T47D (cell line): ENCODE results near the gene INS.
"Not testable (repeated sequence)": the region's sequence is repeated elsewhere in the genome, so short reads cannot be mapped to it uniquely, and the experiment has no call there.

Source experiments
- DNase-seq, 2 experiments: peaks; one replicate each; pipeline versions ENCODE4 v3.0.0 to v3.0.0-alpha.2; 2011 to 2012; ENCODE audit warnings: low read depth in 1 of 2, low spot score in 1 of 2
- JUND ChIP-seq: IDR thresholded peaks from 2 replicates; pipeline ENCODE4 v1.6.1; 2012; ENCODE audit warnings: low read depth
- in situ Hi-C: cut with HindIII; loops from 2 replicates; pipeline ENCODE4 v1.10.0; 2016; ENCODE audit warnings: low sequenced_read_pairs, low pct_unique_long_range_greater_than_20kb

The INS gene

GRCh38 chr11:2185324-2186085, 24.5 kb upstream of the INS start:
- no peak for TF ChIP-seq JUND
- no peak for DNase-seq
- in situ Hi-C loops = no loop called here

- in situ Hi-C loops = no loop called here
- no peak for DNase-seq
- no peak for TF ChIP-seq JUND
These were observed 21.9 kb upstream of the INS start for GRCh38 chr11:2182692-2183474.

- in situ Hi-C loops = no loop called here
- TF ChIP-seq JUND = no peak
- DNase-seq = no peak
These were observed 21.1 kb upstream of the INS start for GRCh38 chr11:2182075-2182474.

- no peak for DNase-seq
- no peak for TF ChIP-seq JUND
- in situ Hi-C loops = no loop called here
These were observed 19.9 kb upstream of the INS start for GRCh38 chr11:2180789-2181370.

GRCh38 chr11:2180347-2180746, 19.3 kb upstream of the INS start:
- DNase-seq = no peak
- in situ Hi-C loops = no loop called here
- TF ChIP-seq JUND = no peak

GRCh38 chr11:2179516-2179915, 18.5 kb upstream of the INS start:
- in situ Hi-C loops = no loop called here
- no peak for TF ChIP-seq JUND
- no peak for DNase-seq

GRCh38 chr11:2178906-2179494, 18.0 kb upstream of the INS start:
- no peak for DNase-seq
- in situ Hi-C loops = no loop called here
- no peak for TF ChIP-seq JUND

GRCh38 chr11:2178055-2178773, 17.2 kb upstream of the INS start:
- in situ Hi-C loops, DNase-seq: not testable (repeated sequence)

- DNase-seq = no peak
- no peak for TF ChIP-seq JUND
- in situ Hi-C loops = no loop called here
These were observed 16.1 kb upstream of the INS start for GRCh38 chr11:2177076-2177475.

- DNase-seq = no peak
- in situ Hi-C loops = no loop called here
- no peak for TF ChIP-seq JUND
These were observed 15.4 kb upstream of the INS start for GRCh38 chr11:2176389-2176900.

- TF ChIP-seq JUND = no peak
- no peak for DNase-seq
- in situ Hi-C loops = no loop called here
These were observed 14.7 kb upstream of the INS start for GRCh38 chr11:2175659-2176058.

- in situ Hi-C loops = no loop called here
- DNase-seq = no peak
- TF ChIP-seq JUND = no peak
These were observed 13.4 kb upstream of the INS start for GRCh38 chr11:2174361-2174760.
